Measurements from ENCODE around the gene MRPL48.
A peak's percentile ranks its signal among the peaks of the same experiment; 100 is the strongest.

The MRPL48 gene

GRCh38 chr11:73866586-73866996 lies 78.9 kb downstream of the MRPL48 start:
- no peak overlapping the region for H3K4me3 ChIP-seq (ENCODE audit: low read depth, low read length)
- DNase-seq (ENCODE audit: low read depth): no peak
- in situ Hi-C loops (cut with HindIII; ENCODE audit: low sequenced_read_pairs): no loop called here
- no peak for TF ChIP-seq CTCF (IDR thresholded peaks at IDR 0.05; ENCODE audit: low read depth, low read length, missing control alignments)

GRCh38 chr11:73869332-73869949 lies 81.8 kb downstream of the MRPL48 start:
- DNase-seq (ENCODE audit: low read depth): no peak
- in situ Hi-C loops (cut with HindIII; ENCODE audit: low sequenced_read_pairs): no loop called here
- H3K4me3 ChIP-seq (ENCODE audit: low read depth, low read length): no peak overlapping the region
- no peak for TF ChIP-seq CTCF (IDR thresholded peaks at IDR 0.05; ENCODE audit: low read depth, low read length, missing control alignments)

GRCh38 chr11:73870261-73870660 lies 82.6 kb downstream of the MRPL48 start:
- DNase-seq (ENCODE audit: low read depth): no peak
- no peak overlapping the region for H3K4me3 ChIP-seq (ENCODE audit: low read depth, low read length)
- in situ Hi-C loops (cut with HindIII; ENCODE audit: low sequenced_read_pairs): no loop called here
- TF ChIP-seq CTCF (IDR thresholded peaks at IDR 0.05; ENCODE audit: low read depth, low read length, missing control alignments): no peak

GRCh38 chr11:73872749-73873357 lies 85.2 kb downstream of the MRPL48 start:
- TF ChIP-seq CTCF (IDR thresholded peaks at IDR 0.05; ENCODE audit: low read depth, low read length, missing control alignments): no peak
- no peak for DNase-seq (ENCODE audit: low read depth)
- in situ Hi-C loops (cut with HindIII; ENCODE audit: low sequenced_read_pairs): no loop called here

GRCh38 chr11:73875380-73875779 lies 87.7 kb downstream of the MRPL48 start:
- no peak for TF ChIP-seq CTCF (IDR thresholded peaks at IDR 0.05; ENCODE audit: low read depth, low read length, missing control alignments)
- DNase-seq (ENCODE audit: low read depth): no peak
- peak overlapping the region; percentile 75 for H3K4me3 ChIP-seq (ENCODE audit: low read depth, low read length)
- in situ Hi-C loops (cut with HindIII; ENCODE audit: low sequenced_read_pairs): no loop called here

More at GRCh38 chr11:73872749-73873357, 85.2 kb downstream of the MRPL48 start:
- H3K4me3 ChIP-seq (ENCODE audit: low read depth, low read length): no peak overlapping the region

GRCh38 chr11:73875840-73876239 lies 88.2 kb downstream of the MRPL48 start:
- in situ Hi-C loops (cut with HindIII; ENCODE audit: low sequenced_read_pairs): no loop called here
- DNase-seq (ENCODE audit: low read depth): no peak
- H3K4me3 ChIP-seq (ENCODE audit: low read depth, low read length): peak overlapping the region; percentile 75
- TF ChIP-seq CTCF (IDR thresholded peaks at IDR 0.05; ENCODE audit: low read depth, low read length, missing control alignments): no peak
